Measurements from ENCODE around the gene PCNX2. TPM values are rescaled to one million over a fixed set of nuclear protein-coding genes. Genes with fewer than 3 reads are reported as not detected.

PCNX2 gene
- total RNA-seq, 1 donor from 2014 or later = 17.2 TPM

GRCh38 chr1:233170741-233171140, 124.8 kb downstream of the PCNX2 start:
- Mint-ChIP-seq H3K36me3 (ENCODE audit: unreplicated experiment) (peaks cover 42% of the 10 kb centered on the region), H3K4me1 (ENCODE audit: unreplicated experiment) (no peaks in the 10 kb centered on the region), H3K9me3 (ENCODE audit: unreplicated experiment) (peaks cover 18% of the 10 kb centered on the region), H3K27ac (ENCODE audit: unreplicated experiment) (no peak overlapping the region), H3K27me3 (ENCODE audit: unreplicated experiment) (no peaks in the 10 kb centered on the region), H3K4me3 (ENCODE audit: unreplicated experiment) (no peak overlapping the region)
- TF ChIP-seq CTCF (IDR thresholded peaks at IDR 0.05) = no peak
- no peak for DNase-seq (ENCODE audit: extremely low spot score, unreplicated experiment)

GRCh38 chr1:233168384-233168783, 127.1 kb downstream of the PCNX2 start:
- Mint-ChIP-seq H3K27ac (ENCODE audit: unreplicated experiment) (no peak overlapping the region), H3K9me3 (ENCODE audit: unreplicated experiment) (peaks cover 30% of the 10 kb centered on the region), H3K36me3 (ENCODE audit: unreplicated experiment) (peaks cover 42% of the 10 kb centered on the region), H3K4me1 (ENCODE audit: unreplicated experiment) (no peaks in the 10 kb centered on the region), H3K27me3 (ENCODE audit: unreplicated experiment) (no peaks in the 10 kb centered on the region), H3K4me3 (ENCODE audit: unreplicated experiment) (no peak overlapping the region)
- TF ChIP-seq CTCF (IDR thresholded peaks at IDR 0.05) = no peak
- no peak for DNase-seq (ENCODE audit: extremely low spot score, unreplicated experiment)

GRCh38 chr1:233166896-233167295, 128.6 kb downstream of the PCNX2 start:
- no peaks in the 10 kb centered on the region for H3K4me1 Mint-ChIP-seq (ENCODE audit: unreplicated experiment)

GRCh38 chr1:233163696-233164095, 131.8 kb downstream of the PCNX2 start:
- Mint-ChIP-seq H3K27ac (ENCODE audit: unreplicated experiment) (no peak overlapping the region), H3K9me3 (ENCODE audit: unreplicated experiment) (peaks cover 12% of the 10 kb centered on the region), H3K27me3 (ENCODE audit: unreplicated experiment) (no peaks in the 10 kb centered on the region), H3K4me3 (ENCODE audit: unreplicated experiment) (no peak overlapping the region), H3K36me3 (ENCODE audit: unreplicated experiment) (peaks cover 25% of the 10 kb centered on the region), H3K4me1 (ENCODE audit: unreplicated experiment) (no peaks in the 10 kb centered on the region)
- DNase-seq (ENCODE audit: extremely low spot score, unreplicated experiment) = no peak
- no peak for TF ChIP-seq CTCF (IDR thresholded peaks at IDR 0.05)

More at GRCh38 chr1:233166896-233167295, 128.6 kb downstream of the PCNX2 start:
- peaks cover 26% of the 10 kb centered on the region for H3K9me3 Mint-ChIP-seq (ENCODE audit: unreplicated experiment)
- H3K4me3 Mint-ChIP-seq (ENCODE audit: unreplicated experiment) = no peak overlapping the region
- TF ChIP-seq CTCF (IDR thresholded peaks at IDR 0.05) = no peak
- no peak for DNase-seq (ENCODE audit: extremely low spot score, unreplicated experiment)
- peaks cover 33% of the 10 kb centered on the region for H3K36me3 Mint-ChIP-seq (ENCODE audit: unreplicated experiment)
- no peak overlapping the region for H3K27ac Mint-ChIP-seq (ENCODE audit: unreplicated experiment)
- no peaks in the 10 kb centered on the region for H3K27me3 Mint-ChIP-seq (ENCODE audit: unreplicated experiment)

GRCh38 chr1:233158322-233158721, 137.2 kb downstream of the PCNX2 start:
- Mint-ChIP-seq H3K36me3 (ENCODE audit: unreplicated experiment) (peaks cover 14% of the 10 kb centered on the region), H3K4me3 (ENCODE audit: unreplicated experiment) (no peak overlapping the region), H3K27ac (ENCODE audit: unreplicated experiment) (no peak overlapping the region), H3K9me3 (ENCODE audit: unreplicated experiment) (no peaks in the 10 kb centered on the region), H3K27me3 (ENCODE audit: unreplicated experiment) (no peaks in the 10 kb centered on the region), H3K4me1 (ENCODE audit: unreplicated experiment) (no peaks in the 10 kb centered on the region)
- no peak for TF ChIP-seq CTCF (IDR thresholded peaks at IDR 0.05)
- DNase-seq (ENCODE audit: extremely low spot score, unreplicated experiment) = no peak
